ENCODE measurements around the gene CREBRF.

- TF ChIP-seq, protein P1, sequence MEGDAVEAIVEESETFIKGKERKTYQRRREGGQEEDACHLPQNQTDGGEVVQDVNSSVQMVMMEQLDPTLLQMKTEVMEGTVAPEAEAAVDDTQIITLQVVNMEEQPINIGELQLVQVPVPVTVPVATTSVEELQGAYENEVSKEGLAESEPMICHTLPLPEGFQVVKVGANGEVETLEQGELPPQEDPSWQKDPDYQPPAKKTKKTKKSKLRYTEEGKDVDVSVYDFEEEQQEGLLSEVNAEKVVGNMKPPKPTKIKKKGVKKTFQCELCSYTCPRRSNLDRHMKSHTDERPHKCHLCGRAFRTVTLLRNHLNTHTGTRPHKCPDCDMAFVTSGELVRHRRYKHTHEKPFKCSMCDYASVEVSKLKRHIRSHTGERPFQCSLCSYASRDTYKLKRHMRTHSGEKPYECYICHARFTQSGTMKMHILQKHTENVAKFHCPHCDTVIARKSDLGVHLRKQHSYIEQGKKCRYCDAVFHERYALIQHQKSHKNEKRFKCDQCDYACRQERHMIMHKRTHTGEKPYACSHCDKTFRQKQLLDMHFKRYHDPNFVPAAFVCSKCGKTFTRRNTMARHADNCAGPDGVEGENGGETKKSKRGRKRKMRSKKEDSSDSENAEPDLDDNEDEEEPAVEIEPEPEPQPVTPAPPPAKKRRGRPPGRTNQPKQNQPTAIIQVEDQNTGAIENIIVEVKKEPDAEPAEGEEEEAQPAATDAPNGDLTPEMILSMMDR (conservative IDR thresholded peaks at IDR 0.05; ENCODE audit: low read depth in 2 of 2), result no peak
- TF ChIP-seq EZH2phosphoT487 (IDR thresholded peaks at IDR 0.05; ENCODE audit: unreplicated experiment) (no peak), POLR2AphosphoS5 (IDR thresholded peaks at IDR 0.05; ENCODE audit: low read depth) (no peak), EZH2 (IDR thresholded peaks at IDR 0.05; ENCODE audit: low read depth, unreplicated experiment) (no peak), ZNF462 (CRISPR knock-in tag; IDR thresholded peaks at IDR 0.05) (no peak), STAT1 (IDR thresholded peaks at IDR 0.05; ENCODE audit: unreplicated experiment) (no peak), ETS1 (IDR thresholded peaks at IDR 0.05) (no peak)
These were observed 970 bp upstream of the CREBRF start for GRCh38 chr5:173055042-173055721.
